IMR-90 (cell line): ENCODE results near the gene LRRC75B. TPM values are rescaled to one million over a fixed set of nuclear protein-coding genes. Genes with fewer than 3 reads are reported as not detected.

Source experiments
- ATAC-seq: fragments of 200-7000 bp; cut with Tn5 transposase; 2 replicates; pipeline ENCODE4 v1.9.1; 2020; ENCODE audit warnings: low read depth, mild to moderate bottlenecking, moderate library complexity
- BruUV-seq: library from RNA; stranded (reverse); fragments of 400-500 nt; replicated peaks from 2 replicates; lab custom pipeline; 2021; lab: Mats Ljungman, UMichigan
- CTCF ChIA-PET: fragments of 300-600 bp; formaldehyde crosslinking; extraction: SDS; loops from one replicate; lab custom pipeline; 2021; ENCODE audit warnings: antibody characterized with exemption; lab: Yijun Ruan, JAX
- POLR2A ChIA-PET: fragments of 300-600 bp; sonication (Branson Sonifier 250); formaldehyde crosslinking; loops from one replicate; lab custom pipeline; 2022; ENCODE audit warnings: antibody characterized with exemption; ENCODE audit not compliant: unreplicated experiment; lab: Charles Lee
- DNase-seq: peaks from one replicate; pipeline ENCODE4 v3.0.0; 2013
- H2AFZ ChIP-seq: replicated peaks from 2 replicates; pipeline ENCODE3; 2013; ENCODE audit warnings: low read length, mild to moderate bottlenecking; ENCODE audit not compliant: poor library complexity
- H2AK5ac ChIP-seq: 2 replicates; pipeline ENCODE4 v1.6.1; 2013; ENCODE audit warnings: low read depth, low read length, inconsistent platforms
- H2AK9ac ChIP-seq: replicated peaks from 2 replicates; pipeline ENCODE3; 2013; ENCODE audit warnings: mild to moderate bottlenecking, low read depth, low read length, moderate library complexity; ENCODE audit not compliant: poor library complexity
- H2BK120ac ChIP-seq: 2 replicates; pipeline ENCODE4 v1.6.1; 2013; ENCODE audit warnings: low read depth, low read length, inconsistent platforms
- H2BK15ac ChIP-seq: 3 replicates; pipeline ENCODE4 v1.6.1; 2013; ENCODE audit warnings: low read depth, low read length, inconsistent platforms
- H2BK20ac ChIP-seq: 2 replicates; pipeline ENCODE4 v1.6.1; 2013; ENCODE audit warnings: low read depth, mild to moderate bottlenecking, inconsistent platforms, low read length, moderate library complexity
- H2BK5ac ChIP-seq: 2 replicates; pipeline ENCODE4 v1.6.1; 2013; ENCODE audit warnings: mild to moderate bottlenecking, low read depth, low read length, inconsistent platforms; ENCODE audit not compliant: poor library complexity, severe bottlenecking
- H3K14ac ChIP-seq: replicated peaks from 2 replicates; pipeline ENCODE4 v1.6.1; 2013; ENCODE audit warnings: low read depth, low read length, inconsistent platforms
- H3K18ac ChIP-seq: 2 replicates; pipeline ENCODE4 v1.6.1; 2013; ENCODE audit warnings: low read depth, low read length, control low read depth
- H3K23ac ChIP-seq: 2 replicates; pipeline ENCODE4 v1.6.1; 2013; ENCODE audit warnings: low read depth, low read length, inconsistent platforms
- H3K27ac ChIP-seq: 2 replicates; pipeline ENCODE4 v1.5.1; 2013; ENCODE audit warnings: mild to moderate bottlenecking, control low read depth, low read length; ENCODE audit not compliant: insufficient read depth
- H3K27me3 ChIP-seq: 2 replicates; pipeline ENCODE4 v1.6.1; 2013; ENCODE audit warnings: low read length; ENCODE audit not compliant: control insufficient read depth, insufficient read depth
- H3K36me3 ChIP-seq: 2 replicates; pipeline ENCODE4 v1.6.1; 2013; ENCODE audit warnings: low read length, mixed read lengths; ENCODE audit not compliant: control insufficient read depth, insufficient read depth
- H3K4ac ChIP-seq: 2 replicates; pipeline ENCODE4 v1.6.1; 2013; ENCODE audit warnings: low read depth, low read length, inconsistent platforms
- H3K4me1 ChIP-seq: 2 replicates; pipeline ENCODE4 v1.6.1; 2013; ENCODE audit warnings: low read length, mixed read lengths; ENCODE audit not compliant: control insufficient read depth, insufficient read depth
- H3K4me2 ChIP-seq: 2 replicates; pipeline ENCODE4 v1.6.1; 2013; ENCODE audit warnings: low read depth, mild to moderate bottlenecking, control low read depth, low read length, moderate library complexity
- H3K4me3 ChIP-seq: 2 replicates; pipeline ENCODE4 v1.5.1; 2013; ENCODE audit warnings: low read depth, mild to moderate bottlenecking, control low read depth, low read length, moderate library complexity; ENCODE audit not compliant: insufficient read depth
- H3K56ac ChIP-seq: 2 replicates; pipeline ENCODE4 v1.6.1; 2013; ENCODE audit warnings: low read length, inconsistent platforms; ENCODE audit not compliant: insufficient read depth; ENCODE audit errors: extremely low read depth
- H3K79me1 ChIP-seq, 2 experiments: 2 replicates each; pipeline ENCODE4 v1.6.1; 2013; ENCODE audit warnings: low read length in 2 of 2, inconsistent platforms in 1 of 2, low read depth in 1 of 2
- H3K9ac ChIP-seq: 2 replicates; pipeline ENCODE4 v1.6.1; 2013; ENCODE audit warnings: low read depth, low read length, control low read depth
- H3K9me1 ChIP-seq: 2 replicates; pipeline ENCODE4 v1.6.1; 2013; ENCODE audit warnings: low read length, inconsistent platforms; ENCODE audit not compliant: insufficient read depth
- H3K9me3 ChIP-seq: 2 replicates; pipeline ENCODE4 v1.6.1; 2013; ENCODE audit warnings: low read length; ENCODE audit not compliant: control insufficient read depth, insufficient read depth
- H4K20me1 ChIP-seq: 2 replicates; pipeline ENCODE4 v1.6.1; 2013; ENCODE audit warnings: low read length, inconsistent platforms; ENCODE audit not compliant: insufficient read depth
- H4K5ac ChIP-seq: 2 replicates; pipeline ENCODE4 v1.6.1; 2013; ENCODE audit warnings: mild to moderate bottlenecking, low read depth, low read length, control low read depth
- H4K8ac ChIP-seq, 2 experiments: 2 replicates each; pipeline ENCODE4 v1.6.1; 2013; ENCODE audit warnings: low read depth in 2 of 2, low read length in 2 of 2, control low read depth in 1 of 2, inconsistent platforms in 1 of 2
- H4K91ac ChIP-seq: 2 replicates; pipeline ENCODE4 v1.6.1; 2013; ENCODE audit warnings: low read depth, low read length, inconsistent platforms; ENCODE audit not compliant: insufficient read depth
- BHLHE40 ChIP-seq: fragments of 150-350 bp; IDR thresholded peaks from 2 replicates; pipeline ENCODE4 v1.6.1; 2016; ENCODE audit warnings: mild to moderate bottlenecking, low read depth, low read length
- CEBPB ChIP-seq: IDR thresholded peaks from 2 replicates; pipeline ENCODE4 v1.6.1; 2012; ENCODE audit warnings: low read depth, low read length, improper control_type of control experiment
- CHD1 ChIP-seq: IDR thresholded peaks from 2 replicates; pipeline ENCODE4 v1.6.1; 2012; ENCODE audit warnings: low read depth, low read length, improper control_type of control experiment
- FOS ChIP-seq: fragments of 150-350 bp; IDR thresholded peaks from 2 replicates; pipeline ENCODE4 v1.6.1; 2016; ENCODE audit warnings: low read depth, low read length
- MAFK ChIP-seq: IDR thresholded peaks from 2 replicates; pipeline ENCODE4 v1.6.1; 2012; ENCODE audit warnings: low read depth, low read length, improper control_type of control experiment
- MAZ ChIP-seq: IDR thresholded peaks from 2 replicates; pipeline ENCODE4 v1.6.1; 2012; ENCODE audit warnings: low read depth, mild to moderate bottlenecking, low read length, improper control_type of control experiment, moderate library complexity, borderline replicate concordance
- MXI1 ChIP-seq: IDR thresholded peaks from 2 replicates; pipeline ENCODE4 v1.6.1; 2012; ENCODE audit warnings: low read depth, mild to moderate bottlenecking, low read length, moderate library complexity, borderline replicate concordance
- NFE2L2 ChIP-seq: fragments of 150-350 bp; IDR thresholded peaks from 2 replicates; pipeline ENCODE4 v1.6.1; 2016; ENCODE audit warnings: low read depth, mild to moderate bottlenecking, low read length
- POLR2A ChIP-seq: IDR thresholded peaks from 2 replicates; pipeline ENCODE4 v1.6.1; 2012; ENCODE audit warnings: mild to moderate bottlenecking, low read depth, low read length
- RAD21 ChIP-seq: IDR thresholded peaks from 2 replicates; pipeline ENCODE4 v1.6.1; 2012; ENCODE audit warnings: low read length, improper control_type of control experiment
- RCOR1 ChIP-seq: IDR thresholded peaks from 2 replicates; pipeline ENCODE4 v1.6.1; 2012; ENCODE audit warnings: mild to moderate bottlenecking, low read length, improper control_type of control experiment; ENCODE audit not compliant: insufficient replicate concordance
- RFX5 ChIP-seq: IDR thresholded peaks from 2 replicates; pipeline ENCODE4 v1.8.0; 2012; ENCODE audit warnings: low read depth, mild to moderate bottlenecking, low read length, moderate library complexity
- SMC3 ChIP-seq: fragments of 150-350 bp; IDR thresholded peaks from 2 replicates; pipeline ENCODE4 v1.6.1; 2016; ENCODE audit warnings: low read depth, mild to moderate bottlenecking, antibody characterized with exemption, low read length, moderate library complexity
- WGBS, 2 experiments: methylation state at CpG; one replicate each; pipeline versions ENCODE4 v1.1.5 to v1.1.7; 2013; ENCODE audit warnings: missing lambda C conversion rate in 2 of 2; ENCODE audit not compliant: insufficient read length in 1 of 2; ENCODE audit errors: extremely low coverage in 2 of 2; 5-methylcytosine and 5-hydroxymethylcytosine counted together
- dilution Hi-C: fragments of 300-500 bp; cut with HindIII; formaldehyde crosslinking; loops from one replicate; pipeline ENCODE4 v1.14.3; 2018; ENCODE audit warnings: low sequenced_read_pairs; ENCODE audit not compliant: unreplicated experiment
- in situ Hi-C: fragments of 300-500 bp; cut with MboI; formaldehyde crosslinking; loops from 3 replicates; pipeline ENCODE4 v1.14.3; 2019; ENCODE audit warnings: low sequenced_read_pairs, inconsistent platforms, mixed read lengths
- intact Hi-C: fragments of 100-400 bp; cut with micrococcal nuclease; formaldehyde crosslinking; loops from 2 replicates; pipeline ENCODE4 v1.10.0; 2022
- polyA plus RNA-seq, 3 experiments: library from polyadenylated mRNA; depleted of rRNA; stranded (reverse); fragments of >200 nt; gene quantifications; 2 replicates each; pipeline ENCODE4 v1.2.3, GENCODE V29; 2012; ENCODE audit warnings: low replicate concordance in 1 of 3
- total RNA-seq: library from RNA; depleted of rRNA; stranded (reverse); fragments of >200 nt; gene quantifications from 2 replicates; pipeline ENCODE4 v1.2.3, GENCODE V29; 2012
- TF ChIP-seq, protein P1 (sequence below): fragments of 150-350 bp; IDR thresholded peaks from 2 replicates; pipeline ENCODE4 v1.6.1; 2016; ENCODE audit warnings: low read depth, mild to moderate bottlenecking, low read length, moderate library complexity, borderline replicate concordance
- TF ChIP-seq, protein P2 (sequence below): conservative IDR thresholded peaks from 2 replicates; pipeline ENCODE4 v1.5.1; 2012; ENCODE audit warnings: mild to moderate bottlenecking, low read depth, low read length, improper control_type of control experiment
- TF ChIP-seq, protein P3 (sequence below): fragments of 150-350 bp; IDR thresholded peaks from 2 replicates; pipeline ENCODE4 v1.6.1; 2017; ENCODE audit warnings: mild to moderate bottlenecking, antibody characterized with exemption, low read length, low read depth

LRRC75B gene
- total and polyA plus RNA-seq, 2 of the 4 experiments (the other 2 are of a cell fraction), result 1.6 to 10.7 TPM

DNA sequence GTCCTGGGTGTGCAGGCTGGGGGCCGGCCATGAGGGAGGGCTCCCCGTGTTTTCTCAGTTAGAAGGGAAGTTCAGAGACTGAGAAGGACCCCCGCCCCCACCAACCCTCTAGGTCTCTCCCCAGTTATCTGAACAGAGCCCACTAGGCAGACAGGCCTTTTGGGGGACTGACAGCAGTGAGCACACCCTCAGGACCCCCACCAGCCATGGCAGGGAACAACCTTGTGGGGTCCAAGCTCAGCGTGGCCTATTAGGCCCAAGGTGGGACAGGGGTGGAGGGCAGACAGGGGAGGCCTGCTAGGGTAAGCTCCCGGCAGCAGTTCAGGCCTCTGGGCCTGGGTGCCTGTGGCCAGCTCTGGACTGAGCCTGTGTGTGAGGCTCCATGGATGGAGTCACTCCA, 5.6 kb downstream of the LRRC75B start:
- Histone ChIP-seq H3K23ac (no peak overlapping the region), H2AK9ac (no peak overlapping the region), H3K9me3 (no peaks in the 10 kb centered on the region), H3K27me3 (no peaks in the 10 kb centered on the region), H2BK20ac (no peak overlapping the region), H3K36me3 (peaks cover 27% of the 10 kb centered on the region; the same call in 1 of the 2 replicates), H4K20me1 (no peaks in the 10 kb centered on the region), H3K4me2 (no peak overlapping the region), H3K9me1 (peaks cover 14% of the 10 kb centered on the region), H4K8ac (no peak overlapping the region), H3K14ac (no peak overlapping the region), H3K79me1 (peaks cover 0 to 6% of the 10 kb centered on the region in 2 experiments; a peak in 2 of 4 replicates), H2BK15ac (no peak overlapping the region), H3K4ac (no peak overlapping the region), H4K91ac (no peak overlapping the region), H3K18ac (no peak overlapping the region), H4K5ac (no peak overlapping the region), H3K27ac (no peak overlapping the region), H2BK120ac (no peak overlapping the region), H3K4me3 (no peak overlapping the region), H2BK5ac (no peak overlapping the region), H3K9ac (no peak overlapping the region), H3K56ac (no peak overlapping the region), H2AK5ac (no peak overlapping the region), H2AFZ (no peak overlapping the region), H3K4me1 (peaks cover 12% of the 10 kb centered on the region; the same call in 1 of the 2 replicates)
- intact Hi-C loops (no loop called here), in situ Hi-C loops (no loop called here), dilution Hi-C loops (no loop called here)
- 85% methylated on average over 2 of the region's 5 CpGs; no CpG with 5 or more reads in 1 of the 2 experiments for WGBS, 2 experiments
- ChIA-PET CTCF (interaction anchor here (0.6 kb wide), 1 partner anchor 839 kb away, joined by 3 read pairs; no protein-coding TSS in a partner anchor), POLR2A (no interaction called here)
- DNase-seq, result no peak
- no peak for TF ChIP-seq CEBPB
- TF ChIP-seq RAD21, result no peak
- no peak for TF ChIP-seq NFE2L2
- no peak for TF ChIP-seq POLR2A
- TF ChIP-seq FOS, result no peak
- TF ChIP-seq RCOR1, result no peak
- no peak for TF ChIP-seq BHLHE40
- TF ChIP-seq, protein P1, sequence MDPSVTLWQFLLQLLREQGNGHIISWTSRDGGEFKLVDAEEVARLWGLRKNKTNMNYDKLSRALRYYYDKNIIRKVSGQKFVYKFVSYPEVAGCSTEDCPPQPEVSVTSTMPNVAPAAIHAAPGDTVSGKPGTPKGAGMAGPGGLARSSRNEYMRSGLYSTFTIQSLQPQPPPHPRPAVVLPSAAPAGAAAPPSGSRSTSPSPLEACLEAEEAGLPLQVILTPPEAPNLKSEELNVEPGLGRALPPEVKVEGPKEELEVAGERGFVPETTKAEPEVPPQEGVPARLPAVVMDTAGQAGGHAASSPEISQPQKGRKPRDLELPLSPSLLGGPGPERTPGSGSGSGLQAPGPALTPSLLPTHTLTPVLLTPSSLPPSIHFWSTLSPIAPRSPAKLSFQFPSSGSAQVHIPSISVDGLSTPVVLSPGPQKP, result no peak
- no peak for TF ChIP-seq CHD1
- TF ChIP-seq MAFK, result no peak
- TF ChIP-seq MAZ, result no peak
- no peak for TF ChIP-seq RFX5
- TF ChIP-seq, protein P2, sequence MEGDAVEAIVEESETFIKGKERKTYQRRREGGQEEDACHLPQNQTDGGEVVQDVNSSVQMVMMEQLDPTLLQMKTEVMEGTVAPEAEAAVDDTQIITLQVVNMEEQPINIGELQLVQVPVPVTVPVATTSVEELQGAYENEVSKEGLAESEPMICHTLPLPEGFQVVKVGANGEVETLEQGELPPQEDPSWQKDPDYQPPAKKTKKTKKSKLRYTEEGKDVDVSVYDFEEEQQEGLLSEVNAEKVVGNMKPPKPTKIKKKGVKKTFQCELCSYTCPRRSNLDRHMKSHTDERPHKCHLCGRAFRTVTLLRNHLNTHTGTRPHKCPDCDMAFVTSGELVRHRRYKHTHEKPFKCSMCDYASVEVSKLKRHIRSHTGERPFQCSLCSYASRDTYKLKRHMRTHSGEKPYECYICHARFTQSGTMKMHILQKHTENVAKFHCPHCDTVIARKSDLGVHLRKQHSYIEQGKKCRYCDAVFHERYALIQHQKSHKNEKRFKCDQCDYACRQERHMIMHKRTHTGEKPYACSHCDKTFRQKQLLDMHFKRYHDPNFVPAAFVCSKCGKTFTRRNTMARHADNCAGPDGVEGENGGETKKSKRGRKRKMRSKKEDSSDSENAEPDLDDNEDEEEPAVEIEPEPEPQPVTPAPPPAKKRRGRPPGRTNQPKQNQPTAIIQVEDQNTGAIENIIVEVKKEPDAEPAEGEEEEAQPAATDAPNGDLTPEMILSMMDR, result no peak
- no peak for TF ChIP-seq SMC3
- TF ChIP-seq, protein P3, sequence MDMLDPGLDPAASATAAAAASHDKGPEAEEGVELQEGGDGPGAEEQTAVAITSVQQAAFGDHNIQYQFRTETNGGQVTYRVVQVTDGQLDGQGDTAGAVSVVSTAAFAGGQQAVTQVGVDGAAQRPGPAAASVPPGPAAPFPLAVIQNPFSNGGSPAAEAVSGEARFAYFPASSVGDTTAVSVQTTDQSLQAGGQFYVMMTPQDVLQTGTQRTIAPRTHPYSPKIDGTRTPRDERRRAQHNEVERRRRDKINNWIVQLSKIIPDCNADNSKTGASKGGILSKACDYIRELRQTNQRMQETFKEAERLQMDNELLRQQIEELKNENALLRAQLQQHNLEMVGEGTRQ, result no peak
- no peak for TF ChIP-seq MXI1
- no peak for ATAC-seq
- no TSS peak for BruUV-seq
